Stomach (tissue), 4 donors: ENCODE measurements around the gene CASP2.

Experiments used
- POLR2A ChIP-seq, 4 donors: fragments of 450-650 bp; IDR thresholded peaks; one replicate each; pipeline ENCODE4 v1.6.1; 2016; ENCODE audit warnings: antibody characterized with exemption in 4 of 4, control low read depth in 2 of 4, mild to moderate bottlenecking in 1 of 4, moderate library complexity in 1 of 4
- POLR2AphosphoS5 ChIP-seq, 3 donors: sonication (generic); formaldehyde crosslinking; IDR thresholded peaks; one replicate each; pipeline ENCODE4 v1.6.1; 2016; ENCODE audit warnings: antibody characterized with exemption in 3 of 3
- TF ChIP-seq, protein P1 (sequence below), 7 experiments: fragments of 450-650 bp in 4 of 7; fragments of 200-600 bp in 3 of 7; sonication (generic) in 3 of 7; IDR thresholded peaks; one replicate each; pipeline ENCODE4 v1.5.1; 2016 to 2019; ENCODE audit warnings: antibody characterized with exemption in 7 of 7, control low read depth in 2 of 7, mild to moderate bottlenecking in 1 of 7

DNA sequence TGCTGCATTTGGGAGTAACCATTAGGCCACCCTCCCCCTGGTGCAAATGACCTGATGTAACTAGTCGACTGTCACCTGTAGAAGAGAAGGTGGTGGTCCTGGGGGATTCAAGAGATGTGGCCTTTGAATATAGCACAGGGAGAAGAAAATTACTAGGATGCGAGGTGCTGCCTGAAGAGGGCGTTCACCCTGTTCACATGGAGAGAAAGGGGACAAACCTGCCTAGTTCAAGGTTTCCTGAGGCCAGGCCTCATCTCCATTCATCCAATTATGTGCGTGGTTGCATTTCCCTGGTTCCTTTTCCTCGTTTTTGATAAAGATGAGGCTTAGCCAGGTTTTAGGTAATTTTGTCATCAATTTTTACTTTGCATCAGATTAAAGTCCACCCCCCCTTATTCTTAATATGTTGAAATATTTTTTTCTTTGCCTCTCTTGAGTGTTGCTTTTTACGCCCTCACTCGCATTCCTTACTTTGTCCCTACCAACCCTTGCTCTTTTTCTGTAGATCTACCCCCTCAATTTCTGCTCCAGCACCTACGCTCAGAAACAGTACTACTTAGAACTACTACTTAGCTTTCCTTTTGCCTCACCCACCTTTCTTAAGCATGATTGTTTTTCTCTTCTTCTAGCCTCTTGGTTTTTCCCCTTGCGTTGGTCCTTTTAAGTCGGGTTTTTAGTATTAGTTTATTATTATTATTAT is 41.5 kb downstream of the CASP2 start:
- TF ChIP-seq, protein P1, sequence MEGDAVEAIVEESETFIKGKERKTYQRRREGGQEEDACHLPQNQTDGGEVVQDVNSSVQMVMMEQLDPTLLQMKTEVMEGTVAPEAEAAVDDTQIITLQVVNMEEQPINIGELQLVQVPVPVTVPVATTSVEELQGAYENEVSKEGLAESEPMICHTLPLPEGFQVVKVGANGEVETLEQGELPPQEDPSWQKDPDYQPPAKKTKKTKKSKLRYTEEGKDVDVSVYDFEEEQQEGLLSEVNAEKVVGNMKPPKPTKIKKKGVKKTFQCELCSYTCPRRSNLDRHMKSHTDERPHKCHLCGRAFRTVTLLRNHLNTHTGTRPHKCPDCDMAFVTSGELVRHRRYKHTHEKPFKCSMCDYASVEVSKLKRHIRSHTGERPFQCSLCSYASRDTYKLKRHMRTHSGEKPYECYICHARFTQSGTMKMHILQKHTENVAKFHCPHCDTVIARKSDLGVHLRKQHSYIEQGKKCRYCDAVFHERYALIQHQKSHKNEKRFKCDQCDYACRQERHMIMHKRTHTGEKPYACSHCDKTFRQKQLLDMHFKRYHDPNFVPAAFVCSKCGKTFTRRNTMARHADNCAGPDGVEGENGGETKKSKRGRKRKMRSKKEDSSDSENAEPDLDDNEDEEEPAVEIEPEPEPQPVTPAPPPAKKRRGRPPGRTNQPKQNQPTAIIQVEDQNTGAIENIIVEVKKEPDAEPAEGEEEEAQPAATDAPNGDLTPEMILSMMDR (IDR thresholded peaks at IDR 0.05) = no peak
- TF ChIP-seq POLR2AphosphoS5 (IDR thresholded peaks at IDR 0.05) = no peak
- no peak for TF ChIP-seq POLR2A (IDR thresholded peaks at IDR 0.05)
